GM21737 (cell line): ENCODE results near the gene OR8B12.
"Not testable (repeated sequence)": the region's sequence is repeated elsewhere in the genome, so short reads cannot be mapped to it uniquely, and the experiment has no call there.

ENCODE experiments used
- ATAC-seq: cut with Tn5 transposase; IDR thresholded peaks from one replicate; pipeline ENCODE4 v1.9.1; 2021; ENCODE audit warnings: mild to moderate bottlenecking, moderate library complexity; ENCODE audit not compliant: unreplicated experiment

Gene OR8B12

DNA sequence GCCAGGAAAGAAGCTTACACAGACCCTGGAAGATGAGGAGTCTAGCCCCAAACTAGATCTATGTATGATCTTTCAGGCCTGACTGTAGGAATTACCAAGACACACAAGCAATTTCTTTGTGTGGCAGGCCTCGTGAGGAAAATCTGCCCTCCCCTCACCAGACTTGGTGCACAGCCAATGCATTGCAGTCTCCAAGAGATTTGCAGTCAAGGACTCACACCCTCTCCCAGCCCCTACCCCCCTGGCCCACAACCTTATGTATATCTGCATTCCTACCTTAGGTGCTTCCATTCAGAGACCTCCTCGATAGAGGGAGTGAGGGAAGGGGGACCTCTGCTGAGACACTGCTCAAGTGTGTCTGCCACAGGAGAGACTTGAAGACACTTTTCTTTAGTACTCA, 9.8 kb downstream of the OR8B12 start:
- no peak for ATAC-seq

DNA sequence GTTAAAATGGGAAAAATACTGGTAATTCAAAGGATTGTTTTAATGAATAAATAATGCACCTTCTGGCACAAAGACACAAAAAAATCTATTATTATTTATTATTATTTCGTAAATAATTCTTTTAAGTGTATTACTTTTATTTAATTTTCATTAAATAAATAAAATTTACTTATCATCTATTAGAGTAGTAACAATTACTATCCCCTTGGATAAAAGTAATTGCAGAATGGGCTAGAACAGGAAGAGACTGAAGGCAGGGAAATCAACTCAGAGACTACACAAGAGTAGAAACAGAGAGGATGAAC, 23.0 kb downstream of the OR8B12 start:
- no peak for ATAC-seq

DNA sequence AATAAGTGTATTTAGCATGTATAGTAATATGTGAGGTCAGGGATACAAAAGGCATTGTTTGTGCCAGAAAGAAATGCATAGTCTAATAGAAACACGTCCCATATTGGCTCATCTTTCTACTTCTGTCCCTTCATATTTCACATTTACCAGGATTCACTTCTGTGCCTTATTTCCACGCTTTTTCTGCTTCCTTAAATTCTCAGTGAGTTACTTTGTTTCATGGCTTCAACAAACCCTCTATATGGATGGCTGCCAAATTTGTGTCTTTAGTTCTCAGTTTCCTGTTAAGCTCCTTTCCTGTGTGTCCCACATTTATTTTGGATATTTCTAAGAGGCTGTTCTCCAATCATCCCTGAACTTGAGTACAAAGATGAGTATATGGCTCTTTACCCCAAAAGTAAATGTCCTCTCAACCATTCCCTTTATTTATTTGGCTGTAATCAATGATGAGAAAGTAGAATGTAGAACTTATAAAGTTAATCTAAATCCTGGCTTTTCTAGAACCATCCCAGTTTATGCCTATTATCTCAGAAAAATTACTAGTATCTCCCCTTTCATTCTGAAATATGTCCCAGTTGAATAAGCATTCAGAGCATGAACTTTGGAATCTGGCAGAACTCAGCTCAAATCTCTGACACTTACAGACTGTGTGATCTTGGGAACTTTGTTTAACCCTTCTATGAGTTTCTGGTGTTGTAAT, 23.5 kb downstream of the OR8B12 start:
- no peak for ATAC-seq

DNA sequence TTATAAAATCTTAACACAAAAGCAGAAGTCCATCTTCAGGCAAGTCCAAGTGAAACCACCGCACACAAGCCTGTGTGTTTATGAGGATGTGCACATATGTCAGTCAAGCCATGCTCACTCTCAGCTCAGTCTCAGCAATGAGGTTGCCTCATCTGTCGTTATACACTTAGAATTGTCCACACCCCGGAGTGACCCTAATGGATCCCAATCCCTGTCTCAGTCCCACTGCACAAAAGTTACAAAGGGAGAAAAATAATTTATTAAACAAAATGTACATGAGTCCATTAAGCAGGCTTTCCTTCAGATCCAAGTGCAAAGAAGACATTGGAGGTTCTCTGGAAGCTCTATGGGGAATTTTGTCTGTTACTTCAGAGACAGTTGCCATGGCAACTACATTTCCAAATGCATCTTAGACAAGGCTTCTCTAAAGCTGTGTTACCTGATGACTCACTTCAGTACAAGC, 24.4 kb downstream of the OR8B12 start:
- ATAC-seq, result no peak

DNA sequence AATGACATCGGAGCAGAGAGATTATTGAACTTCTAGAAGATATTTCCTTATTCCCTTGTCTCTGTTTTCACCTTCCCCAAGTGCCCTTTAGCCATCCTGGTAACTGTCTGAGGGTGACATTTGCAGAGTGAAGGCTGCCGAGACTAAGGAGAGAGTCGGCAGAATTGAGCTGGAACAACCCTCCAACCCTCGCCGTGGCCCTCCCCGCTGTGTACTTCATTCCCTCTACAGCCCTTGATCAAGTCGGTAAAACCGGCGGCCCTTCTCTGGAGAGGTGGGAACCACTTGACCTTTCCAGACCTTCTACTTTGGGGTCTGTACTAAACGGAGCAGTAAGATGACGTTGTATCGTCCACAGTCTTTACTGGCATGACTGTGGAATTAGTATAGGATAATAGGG, 26.1 kb downstream of the OR8B12 start:
- no peak for ATAC-seq

DNA sequence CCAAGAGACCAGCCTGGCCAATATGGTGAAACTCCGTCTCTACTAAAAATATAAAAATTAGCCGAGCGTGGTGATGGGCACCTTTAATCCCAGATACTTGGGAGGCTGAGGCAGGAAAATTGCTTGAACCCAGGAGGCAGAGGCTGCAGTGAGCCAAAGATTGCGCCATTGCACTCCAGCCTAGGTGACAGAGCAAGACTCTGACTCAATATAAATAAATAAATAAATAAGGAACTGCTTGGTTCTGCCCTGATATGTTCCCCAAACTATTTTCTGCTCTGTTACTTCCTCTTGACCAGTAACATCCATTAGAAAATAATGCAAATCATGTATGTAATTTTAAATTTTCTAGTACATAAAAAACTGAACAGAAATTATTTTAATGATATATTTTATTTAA, 28.8 kb downstream of the OR8B12 start:
- ATAC-seq, result not testable (repeated sequence)

DNA sequence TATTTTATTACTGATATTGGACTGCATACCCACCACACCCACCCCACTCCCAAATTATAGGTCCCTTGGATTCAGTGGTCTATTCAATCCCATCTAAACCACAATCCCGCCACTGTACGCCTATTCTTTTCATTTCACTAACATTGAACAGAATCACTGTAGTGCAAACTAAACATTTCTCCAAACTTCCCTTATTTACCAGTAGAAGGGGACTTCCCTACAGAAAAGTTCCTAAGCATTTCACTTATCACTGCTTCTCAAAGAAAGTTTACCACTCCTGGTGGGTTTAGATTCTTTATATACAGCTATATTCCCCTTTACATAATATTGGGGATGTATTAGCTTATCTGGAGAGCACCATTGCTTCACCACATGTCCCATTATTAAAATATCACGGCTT, 29.3 kb downstream of the OR8B12 start:
- no peak for ATAC-seq

DNA sequence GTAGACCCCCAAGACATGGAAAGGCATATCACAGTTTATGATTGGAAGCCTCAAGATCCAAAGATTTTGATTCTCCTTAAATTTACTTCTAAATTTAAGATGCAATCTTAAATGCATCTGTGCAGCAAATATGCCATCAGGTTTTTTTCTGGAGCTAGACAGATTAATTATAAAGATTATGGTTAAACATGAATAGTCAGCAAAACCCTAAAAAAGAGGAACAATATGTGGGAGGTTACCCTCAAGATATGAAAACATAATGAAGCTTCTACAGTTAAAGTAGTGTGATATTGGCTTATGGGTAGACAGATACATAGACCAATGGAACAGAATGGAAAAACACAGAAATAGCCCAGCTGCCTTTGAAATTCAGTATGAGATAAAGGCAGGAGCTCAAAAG, 31.7 kb downstream of the OR8B12 start:
- no peak for ATAC-seq

DNA sequence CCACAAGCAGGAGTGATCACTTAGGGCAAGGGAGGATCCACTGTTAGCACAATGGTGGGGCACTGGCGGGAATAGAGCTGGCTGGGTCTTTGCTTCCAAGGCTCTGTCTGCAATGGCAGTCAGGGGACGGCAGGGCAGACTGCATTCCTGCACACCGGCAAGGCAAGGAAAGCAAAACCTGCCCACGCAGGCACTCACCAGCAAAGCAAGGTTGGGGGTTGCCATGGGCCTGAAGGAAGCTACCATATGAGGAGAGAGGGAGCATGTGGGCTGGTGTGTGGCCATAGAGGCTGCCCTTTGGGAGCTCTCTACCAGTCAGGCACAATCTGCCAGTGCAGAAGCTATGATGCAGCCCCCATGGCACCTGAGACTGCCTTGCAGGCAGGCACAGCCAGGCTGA, 33.2 kb downstream of the OR8B12 start:
- ATAC-seq, result no peak

DNA sequence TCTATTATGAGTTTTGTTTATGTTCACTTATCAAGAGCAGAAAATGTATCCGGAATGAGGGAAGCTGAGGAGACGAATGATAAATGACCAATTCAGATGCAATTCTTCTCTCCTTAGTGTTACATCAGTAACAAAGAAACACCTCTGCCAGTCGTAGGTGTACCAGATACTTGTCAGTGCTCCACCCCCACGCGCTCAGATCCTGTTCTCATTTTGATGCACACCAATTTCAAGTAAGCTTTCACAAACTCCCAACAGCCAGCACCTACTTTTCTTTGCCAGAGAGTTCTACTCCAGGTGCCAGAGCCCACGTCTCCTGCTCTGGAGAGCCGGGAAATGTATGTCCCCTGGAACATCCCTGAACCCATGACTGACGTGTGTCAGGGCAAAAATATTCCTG, 43.7 kb downstream of the OR8B12 start:
- no peak for ATAC-seq

DNA sequence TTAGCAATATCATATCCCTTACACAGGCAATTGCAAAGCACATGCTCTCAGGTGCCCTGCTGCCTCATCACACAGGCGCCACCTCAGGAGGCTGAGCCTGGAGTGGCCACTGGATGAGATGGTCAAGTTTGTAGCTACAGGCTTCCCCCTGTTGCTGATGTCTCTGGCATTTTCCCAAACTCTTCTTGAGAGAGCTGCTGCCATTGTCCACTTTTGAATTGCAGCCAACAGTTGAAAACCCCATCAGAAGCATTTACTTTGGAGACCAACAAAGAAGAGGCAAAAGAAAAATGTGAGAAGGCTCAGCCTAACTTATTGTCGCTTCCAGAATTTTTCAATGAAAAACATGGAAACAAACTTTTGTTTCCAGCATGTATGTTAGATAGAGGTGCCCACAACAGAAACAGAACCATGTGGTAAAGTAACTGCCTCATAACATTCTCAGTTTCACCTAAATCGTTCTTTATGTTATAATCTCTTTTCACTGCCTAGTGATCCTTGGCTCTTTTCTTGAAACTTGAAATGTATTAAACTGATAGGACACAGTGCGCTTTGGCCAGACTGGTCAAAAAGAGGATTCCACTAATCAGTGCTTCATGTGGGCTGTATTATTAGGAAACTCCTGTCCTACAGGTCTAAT, 50.3 kb downstream of the OR8B12 start:
- ATAC-seq, result no peak
